HG02943 (cell line): ENCODE data around the gene RUNX2.

Experiments used
- ATAC-seq: cut with Tn5 transposase; IDR thresholded peaks from one replicate; pipeline ENCODE4 v1.9.1; 2021; ENCODE audit warnings: mild to moderate bottlenecking, low read depth, moderate library complexity; ENCODE audit not compliant: unreplicated experiment

RUNX2 gene

DNA sequence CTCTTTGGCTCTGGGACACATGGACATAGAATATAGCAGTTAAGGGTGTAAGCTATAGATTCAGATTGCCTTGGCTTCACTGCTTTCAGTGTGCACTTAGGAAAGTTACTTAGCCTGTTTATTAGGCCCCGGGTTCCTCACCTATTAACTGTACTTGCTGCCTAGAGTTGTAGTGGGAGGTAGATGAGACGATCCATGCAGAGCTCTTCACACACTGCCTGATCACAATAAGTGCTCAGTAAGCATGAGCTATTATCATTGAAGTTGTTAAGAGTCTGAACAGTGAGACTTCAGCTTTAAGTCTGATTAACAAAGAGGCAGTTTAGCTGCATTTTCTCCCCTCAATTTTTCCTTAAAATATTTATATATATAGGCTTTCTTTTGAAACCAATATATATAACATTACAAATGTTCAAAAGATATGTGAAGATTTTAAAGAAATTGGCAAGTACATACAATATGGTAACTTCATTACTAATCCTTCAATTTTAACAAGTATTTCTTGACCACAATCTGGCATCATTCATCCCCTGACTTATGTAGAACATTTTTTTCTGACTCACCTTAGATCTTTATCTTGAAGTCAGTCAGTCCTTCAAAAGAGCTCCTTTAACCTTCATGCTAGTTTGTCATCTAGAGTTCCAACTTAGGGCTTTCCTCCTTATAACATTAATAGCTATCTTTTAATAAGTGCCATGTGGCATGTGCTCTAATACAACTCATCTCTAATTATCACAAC, 70.1 kb downstream of the RUNX2 start:
- ATAC-seq: no peak

DNA sequence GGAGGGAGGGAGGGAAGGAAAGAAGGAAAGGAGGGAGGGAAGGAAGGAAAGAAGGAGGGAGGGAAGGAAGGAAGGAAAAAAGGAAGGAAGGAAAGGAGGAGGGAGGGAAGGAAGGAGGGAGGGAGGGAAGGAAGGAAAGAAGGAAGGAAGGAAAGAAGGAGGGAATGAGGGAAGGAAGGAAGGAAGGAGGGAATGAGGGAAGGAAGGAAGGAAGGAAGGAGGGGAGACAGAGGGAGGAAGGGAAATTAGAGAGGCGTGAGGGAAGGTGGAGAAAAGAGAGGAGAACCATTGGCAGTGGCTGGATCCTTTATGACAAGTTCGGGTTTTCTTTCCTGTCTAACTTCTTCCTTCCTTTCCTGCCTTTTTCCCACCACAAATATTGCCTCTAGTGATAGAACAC, 71.9 kb downstream of the RUNX2 start:
- no peak for ATAC-seq

DNA sequence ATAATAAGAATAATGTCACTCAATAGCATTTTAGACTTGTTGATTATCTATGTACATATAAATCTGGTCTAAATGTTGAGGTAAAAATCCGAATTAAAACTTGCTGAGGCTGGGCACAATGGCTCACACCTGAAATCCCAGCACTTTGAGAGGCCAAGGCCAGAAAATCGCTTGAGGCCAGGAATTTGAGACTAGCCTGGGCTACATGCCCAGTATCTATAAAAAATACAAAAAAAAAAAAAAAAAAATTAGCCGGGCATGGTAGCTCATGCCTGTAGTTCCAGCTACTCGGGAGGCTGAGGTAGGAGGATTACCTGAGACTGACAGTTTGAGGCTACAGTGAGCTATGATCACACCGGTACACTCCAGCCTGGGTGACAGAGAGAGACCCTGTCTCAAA, 83.8 kb downstream of the RUNX2 start:
- ATAC-seq: no peak

DNA sequence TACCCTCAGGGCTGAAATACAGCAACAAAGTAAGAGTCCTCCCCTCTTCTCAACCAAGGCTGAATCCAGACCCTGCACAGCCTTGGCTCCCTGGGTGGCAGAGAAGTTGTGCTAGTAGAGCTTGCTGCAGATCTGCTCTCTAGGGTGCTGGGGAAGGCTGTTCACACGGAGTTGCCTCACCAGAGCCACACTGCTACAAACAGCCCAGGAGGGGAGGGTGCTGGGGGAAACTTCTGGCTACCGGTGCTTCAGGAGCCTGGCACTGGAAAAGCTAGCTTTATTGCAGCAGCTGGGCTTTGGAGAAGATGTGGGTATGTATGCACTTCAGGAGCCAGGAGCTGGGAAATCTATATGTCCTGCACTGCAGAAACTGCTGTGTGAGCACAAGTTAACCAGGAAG, 87.2 kb downstream of the RUNX2 start:
- no peak for ATAC-seq

DNA sequence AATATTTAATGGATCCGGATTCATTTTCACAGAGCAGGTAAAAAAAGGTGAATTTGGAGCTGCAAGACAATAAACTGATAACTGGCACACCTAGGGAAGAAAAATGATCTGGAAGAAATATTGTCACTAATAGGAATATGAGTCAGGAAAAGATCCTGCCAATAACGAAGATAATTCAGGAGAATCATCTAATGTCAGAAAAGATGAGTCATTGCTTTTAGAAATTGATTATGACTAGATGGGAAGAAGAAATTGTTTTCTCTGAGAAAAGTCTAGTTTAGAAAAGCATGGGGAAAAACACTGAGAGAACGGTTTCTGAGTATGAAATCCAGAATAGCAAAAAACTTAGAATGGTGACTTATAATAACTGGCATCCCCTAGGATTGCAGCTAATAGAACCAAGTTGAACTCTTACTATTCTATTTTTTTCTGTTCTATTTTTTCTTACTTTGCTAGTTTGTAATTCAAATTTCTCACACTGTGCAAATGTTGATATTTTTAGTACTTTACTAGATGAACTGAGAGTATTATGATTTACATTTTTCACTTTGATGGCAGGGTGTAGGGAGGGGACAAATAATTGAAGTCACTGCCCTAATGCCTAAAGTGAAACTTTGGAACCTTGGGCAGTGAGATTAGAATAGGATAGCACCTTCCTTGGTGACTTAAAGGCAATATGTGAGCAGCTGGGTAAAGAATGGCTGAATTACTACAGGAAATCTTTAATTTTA, 87.8 kb downstream of the RUNX2 start:
- no peak for ATAC-seq

DNA sequence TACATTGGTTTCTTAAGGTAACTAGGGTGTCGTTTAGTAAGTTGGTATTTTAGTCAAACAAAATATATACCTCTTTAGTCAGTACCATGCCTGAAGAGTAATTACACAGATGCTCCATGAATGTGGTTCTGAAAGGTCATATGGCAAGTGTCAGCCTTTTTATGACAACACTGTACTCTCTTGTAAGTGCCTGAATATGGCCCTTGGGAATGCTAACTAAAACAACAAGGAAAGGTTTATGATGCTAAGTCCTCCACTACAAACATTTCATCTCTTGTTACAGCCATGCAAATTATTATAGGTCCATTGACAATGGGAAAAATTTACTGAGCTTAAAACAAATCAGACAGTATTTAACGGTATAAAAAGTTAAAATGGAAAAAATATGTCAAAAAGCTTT, 88.6 kb downstream of the RUNX2 start:
- ATAC-seq: no peak

DNA sequence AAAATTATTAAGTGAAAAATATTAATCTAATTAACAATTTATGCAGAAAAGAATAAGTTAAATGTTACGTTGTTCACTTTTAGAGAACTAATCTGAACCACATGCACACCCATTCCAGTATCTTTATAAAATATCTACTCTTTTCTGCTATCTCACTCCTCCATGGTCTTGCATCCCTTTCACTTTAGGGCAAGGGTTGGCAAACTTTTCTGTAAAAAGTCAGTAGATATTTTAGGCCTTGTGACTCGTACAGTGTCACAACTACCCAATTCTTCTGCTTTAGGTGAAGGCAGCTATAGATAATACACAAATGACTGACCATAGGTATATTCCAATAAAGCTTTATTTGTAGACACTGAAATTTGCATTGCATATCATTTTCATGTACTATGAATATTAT, 89.3 kb downstream of the RUNX2 start:
- ATAC-seq: no peak

DNA sequence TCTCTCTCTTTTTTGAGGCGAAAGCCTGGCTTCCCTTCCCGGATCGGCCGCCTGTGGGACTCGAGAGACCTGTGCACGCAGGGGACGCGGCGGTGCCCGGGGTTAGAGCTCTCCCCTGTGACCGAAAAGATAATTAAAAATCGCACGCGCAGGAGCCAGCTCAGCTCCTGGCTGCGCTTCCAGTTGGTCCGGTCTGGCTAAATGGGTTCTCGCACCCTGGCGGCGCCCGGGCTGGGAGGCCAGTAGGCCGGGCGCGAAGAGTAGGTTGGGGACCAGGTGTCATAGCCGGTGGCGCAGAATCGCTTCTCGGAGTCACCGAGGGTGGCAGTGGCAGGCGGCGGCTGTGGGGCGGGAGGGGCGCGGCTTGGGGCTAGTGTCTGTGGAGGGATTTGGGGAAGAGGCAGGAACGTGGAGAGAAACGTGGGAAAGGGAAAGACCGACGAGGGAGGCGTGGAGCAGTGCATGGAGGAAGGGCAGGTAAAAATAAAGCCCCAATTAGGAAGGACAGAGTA, 91.5 kb downstream of the RUNX2 start:
- ATAC-seq: no peak

DNA sequence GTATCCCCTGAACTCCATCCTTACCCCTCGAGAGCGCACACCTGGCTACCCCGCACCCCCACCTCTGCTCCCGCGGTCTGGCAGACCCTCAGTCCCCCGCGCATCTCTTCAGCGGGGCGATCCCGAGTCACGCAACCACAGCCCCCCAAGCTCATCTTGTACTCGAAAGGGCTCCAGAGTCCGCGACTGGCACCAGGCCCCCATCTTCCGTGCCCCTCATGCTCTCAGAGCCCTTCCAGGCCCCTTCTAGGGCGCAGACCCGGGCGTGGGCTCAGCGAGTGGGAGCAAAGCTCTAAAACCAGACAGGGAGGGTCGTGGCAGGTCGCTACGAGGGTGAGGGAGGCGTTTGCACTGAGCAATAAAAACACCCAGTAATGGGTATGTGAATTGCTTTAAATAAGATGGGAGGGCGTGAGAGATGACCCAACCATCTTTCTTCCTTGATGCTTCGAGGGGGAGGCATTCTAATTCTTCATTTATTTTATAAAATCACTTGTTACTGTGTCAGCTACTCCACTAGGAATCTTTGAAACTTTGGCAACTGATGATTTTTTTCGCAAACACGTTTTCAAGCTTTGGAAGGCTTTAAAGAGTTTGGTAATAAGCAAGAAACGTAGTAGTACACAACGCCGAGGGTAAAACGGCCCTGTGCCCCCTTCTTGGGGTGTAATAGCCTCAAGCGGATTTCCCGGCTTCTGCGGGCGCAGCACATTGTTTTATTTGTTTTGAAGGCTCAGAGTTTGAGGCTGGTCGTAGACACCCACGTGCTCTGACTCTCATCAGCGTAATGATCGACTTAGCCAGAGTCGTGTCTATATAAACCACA, 92.2 kb downstream of the RUNX2 start:
- no peak for ATAC-seq

DNA sequence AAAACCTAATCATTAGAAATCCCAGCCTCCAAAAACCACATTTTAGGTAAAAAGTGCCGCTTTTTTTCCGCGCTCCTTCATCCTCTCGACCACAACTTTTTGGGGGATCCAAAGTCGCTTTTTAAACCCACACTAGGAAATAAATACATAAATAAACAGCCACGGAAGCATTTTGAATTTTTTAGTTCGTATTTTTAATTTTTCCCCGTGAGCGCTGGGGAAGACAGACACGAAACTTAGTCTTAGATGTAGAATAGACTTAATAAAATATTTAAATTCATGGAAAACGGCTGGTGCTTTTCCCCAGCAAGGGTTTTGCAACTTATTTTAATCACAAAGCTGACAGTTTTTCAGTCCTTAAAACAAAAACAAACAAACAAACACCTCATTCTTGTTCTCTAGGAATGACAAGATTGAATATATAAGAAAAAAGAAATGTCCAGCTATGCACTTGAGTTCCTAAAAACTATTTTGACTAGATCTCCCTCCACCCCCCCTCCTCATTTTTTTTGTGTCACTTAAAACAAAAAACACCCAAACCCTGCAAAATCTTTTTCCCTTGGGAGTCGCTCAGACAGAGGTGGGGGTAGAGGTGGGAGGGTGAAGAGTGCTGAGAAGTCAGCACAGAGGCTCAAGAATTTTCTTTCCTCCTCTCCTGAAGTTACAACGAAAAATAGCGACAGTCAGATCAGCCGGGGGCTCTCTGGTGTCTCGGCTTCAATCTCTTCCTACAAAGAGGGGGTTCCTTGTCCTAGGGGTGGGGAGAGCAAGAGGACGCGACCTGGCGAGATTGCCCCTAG, 93.0 kb downstream of the RUNX2 start:
- no peak for ATAC-seq

DNA sequence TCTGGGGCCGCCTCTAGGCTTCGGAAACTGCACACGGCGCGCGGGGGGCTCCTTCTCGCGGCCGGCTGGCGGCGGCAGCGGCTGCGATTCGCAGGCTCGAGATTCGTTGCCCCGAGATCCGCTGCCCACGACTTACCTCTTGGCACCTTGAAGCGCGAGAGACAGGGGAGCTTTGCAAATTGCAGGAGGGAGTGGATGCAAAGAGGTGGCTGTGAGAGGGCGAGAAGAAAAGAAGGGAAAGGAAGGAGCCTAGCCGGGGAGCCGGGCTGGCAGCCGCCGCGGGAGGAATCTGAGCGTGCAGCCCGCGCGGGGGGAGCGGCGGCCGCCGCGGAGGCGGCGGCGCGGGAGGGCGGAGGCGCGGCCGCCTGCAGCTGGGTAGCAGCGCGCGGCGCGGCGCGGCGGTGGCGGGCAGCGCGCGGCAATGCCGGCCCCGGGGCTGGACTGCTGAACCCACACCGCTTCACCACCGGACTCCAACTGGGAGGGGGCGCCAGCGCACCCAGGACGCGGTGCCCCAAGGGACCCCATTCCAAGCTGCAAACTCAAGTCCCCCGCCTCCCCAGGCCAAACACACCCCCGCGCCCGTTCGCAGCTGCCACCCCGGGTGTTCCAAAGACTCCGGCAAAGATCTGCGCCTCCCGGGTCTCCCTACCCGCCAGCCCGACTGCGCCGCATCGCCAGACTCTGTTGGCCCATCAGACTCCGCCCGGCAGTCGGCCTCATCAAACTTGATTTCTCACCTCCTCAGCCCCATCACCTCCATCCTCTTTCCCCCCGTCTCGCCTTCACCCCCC, 93.8 kb downstream of the RUNX2 start:
- ATAC-seq: no peak

DNA sequence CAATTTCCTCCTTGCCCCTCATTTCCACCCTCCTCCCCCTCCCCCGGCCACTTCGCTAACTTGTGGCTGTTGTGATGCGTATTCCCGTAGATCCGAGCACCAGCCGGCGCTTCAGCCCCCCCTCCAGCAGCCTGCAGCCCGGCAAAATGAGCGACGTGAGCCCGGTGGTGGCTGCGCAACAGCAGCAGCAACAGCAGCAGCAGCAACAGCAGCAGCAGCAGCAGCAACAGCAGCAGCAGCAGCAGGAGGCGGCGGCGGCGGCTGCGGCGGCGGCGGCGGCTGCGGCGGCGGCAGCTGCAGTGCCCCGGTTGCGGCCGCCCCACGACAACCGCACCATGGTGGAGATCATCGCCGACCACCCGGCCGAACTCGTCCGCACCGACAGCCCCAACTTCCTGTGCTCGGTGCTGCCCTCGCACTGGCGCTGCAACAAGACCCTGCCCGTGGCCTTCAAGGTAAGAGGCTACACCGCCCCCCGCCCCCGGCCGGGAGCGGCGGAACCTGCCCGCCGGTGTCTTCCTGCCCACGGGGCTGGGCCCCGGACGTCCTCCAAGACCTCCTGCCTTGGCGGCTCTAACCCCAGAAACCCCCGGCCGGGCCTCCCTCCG, 94.5 kb downstream of the RUNX2 start:
- ATAC-seq: no peak

DNA sequence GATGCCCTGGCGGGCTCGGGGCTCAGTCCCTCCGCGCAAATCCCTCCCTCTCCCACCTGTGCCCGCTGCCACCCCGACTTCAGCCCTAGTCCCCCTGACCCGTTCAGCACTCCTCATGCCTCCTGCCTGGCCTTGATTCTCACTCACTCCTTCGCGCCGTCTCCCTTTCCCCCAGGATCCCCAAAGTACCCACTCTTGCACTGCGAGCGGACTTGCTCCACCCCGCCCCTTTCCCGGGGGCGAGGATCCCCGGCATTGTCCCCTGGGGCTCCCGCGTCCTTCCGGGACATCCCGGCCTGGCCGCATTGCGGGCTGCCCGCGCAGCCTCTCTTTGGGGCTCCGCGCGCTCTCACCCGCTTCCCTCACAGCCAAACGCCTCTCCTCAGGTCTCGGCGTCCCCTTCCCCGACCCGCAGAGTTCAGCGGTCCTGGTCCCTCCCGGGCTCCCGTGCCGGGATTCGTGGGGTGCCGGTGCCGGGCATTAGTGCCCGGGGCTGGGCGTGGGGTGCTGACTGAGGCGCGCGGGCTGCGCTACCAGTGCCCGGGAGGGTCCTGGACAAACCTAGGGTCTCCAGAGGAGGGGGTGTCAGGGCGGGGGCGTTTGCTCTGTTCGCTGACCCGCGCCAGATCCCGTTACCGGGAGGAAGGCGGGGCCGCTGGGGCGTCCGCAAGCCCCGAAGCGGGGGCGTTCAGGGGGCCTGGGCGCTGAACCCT, 95.1 kb downstream of the RUNX2 start:
- no peak for ATAC-seq

DNA sequence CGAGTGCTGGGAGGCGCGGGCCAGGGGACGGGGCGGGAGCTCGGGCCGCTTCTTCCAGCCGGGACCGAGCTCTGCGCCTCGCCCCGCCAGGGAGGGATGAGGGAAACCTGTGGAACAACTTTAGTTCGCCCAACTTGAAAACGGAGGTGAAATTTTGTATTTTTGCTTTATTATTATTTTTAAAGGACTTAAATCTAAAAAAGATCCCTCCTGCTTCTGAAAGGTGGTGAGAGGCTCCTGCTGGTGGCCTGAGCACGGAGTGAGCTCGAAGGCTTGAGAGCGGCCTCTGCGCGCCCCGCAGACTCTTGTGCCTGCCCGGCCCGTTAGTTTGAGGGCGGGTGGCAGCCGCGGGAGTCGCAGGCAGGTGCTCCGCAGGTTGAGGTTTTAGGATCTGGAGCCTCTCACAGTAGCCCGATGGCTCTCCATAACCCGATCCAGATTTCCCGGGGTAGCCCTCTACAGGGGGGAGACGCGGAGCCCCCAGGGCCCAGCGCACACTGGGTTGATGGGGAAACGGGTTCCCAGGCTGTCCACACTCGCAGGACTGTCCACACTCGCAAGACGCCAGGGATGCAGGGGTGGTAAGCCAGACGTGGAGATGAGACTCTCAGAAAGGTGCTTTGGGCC, 95.8 kb downstream of the RUNX2 start:
- no peak for ATAC-seq

DNA sequence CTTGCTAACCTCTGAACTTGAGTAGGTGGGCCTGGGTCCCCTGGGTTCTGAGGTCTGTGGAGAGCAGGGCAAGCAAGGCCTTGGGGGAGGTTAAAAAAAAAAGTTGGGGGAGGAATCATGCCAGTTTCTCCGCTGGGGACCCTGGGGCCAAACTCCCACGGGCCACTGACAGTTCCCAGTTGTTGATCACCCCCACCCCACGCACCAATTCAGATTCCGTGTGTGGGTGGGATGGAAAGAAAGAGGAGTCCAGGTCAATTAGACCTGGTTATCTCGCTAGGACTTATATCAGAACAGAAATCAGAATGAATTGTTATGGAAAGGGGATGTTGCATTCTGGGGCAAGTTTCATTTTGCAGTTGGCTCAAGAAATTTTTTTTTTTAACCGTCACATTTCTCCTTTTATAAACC, 96.3 kb downstream of the RUNX2 start:
- no peak for ATAC-seq

DNA sequence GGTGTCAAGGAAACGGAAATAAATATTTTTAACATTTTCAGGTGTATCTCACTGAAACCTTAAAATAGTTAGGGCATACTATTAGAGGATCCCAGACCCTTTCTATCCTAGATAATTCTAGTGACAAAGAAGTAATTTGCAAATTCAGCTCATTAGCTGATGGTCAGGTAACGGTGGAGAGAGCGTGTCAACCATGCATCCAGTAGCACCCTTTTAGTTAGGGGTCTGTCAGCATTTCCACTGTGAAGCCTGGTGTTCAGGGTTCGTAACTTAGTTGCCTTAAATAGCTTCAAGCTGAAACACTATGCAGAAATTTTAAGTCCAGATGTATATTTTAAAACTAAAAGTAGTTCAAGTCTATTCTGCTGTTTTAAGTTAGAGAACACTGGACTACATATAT, 98.1 kb downstream of the RUNX2 start:
- no peak for ATAC-seq

DNA sequence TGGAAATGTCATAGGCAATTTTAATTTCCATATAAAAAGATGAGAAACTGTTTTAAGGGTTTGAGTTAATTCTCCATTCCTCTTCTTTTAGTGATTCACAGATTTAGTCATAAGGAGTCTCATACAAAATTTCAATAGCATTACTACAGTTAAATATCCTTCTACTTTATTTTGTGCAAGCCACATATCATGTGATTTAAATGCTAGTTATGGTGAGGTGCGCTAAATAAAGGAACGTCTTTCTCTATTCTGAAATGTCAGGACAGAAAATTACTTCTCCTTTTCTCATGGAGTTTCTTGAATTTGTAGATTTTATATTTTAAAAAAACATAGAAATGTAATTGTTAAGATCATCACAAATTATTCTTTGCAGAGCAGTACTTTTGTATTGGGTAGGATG, 99.6 kb downstream of the RUNX2 start:
- no peak for ATAC-seq

DNA sequence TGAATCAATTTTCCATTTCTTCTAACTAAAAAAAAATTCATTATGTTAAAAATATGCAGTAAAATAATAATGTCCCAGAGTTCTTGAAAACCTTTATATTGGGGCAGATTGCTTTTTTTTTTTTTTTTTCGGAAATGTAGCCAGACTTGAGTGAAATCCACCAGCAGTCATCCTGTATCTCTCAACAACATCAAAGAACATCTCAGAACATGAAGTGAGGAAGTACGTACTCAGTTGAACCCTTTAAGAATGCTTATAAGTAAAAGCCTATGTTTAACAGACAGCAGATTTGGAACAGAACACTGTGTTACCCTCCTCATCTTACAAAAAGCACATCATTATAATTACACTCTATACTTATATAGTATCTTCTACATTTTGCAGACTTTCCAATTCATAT, 100.6 kb downstream of the RUNX2 start:
- no peak for ATAC-seq
